Germinal center (tissue), 1 donor: ENCODE measurements around the gene ADAM12.

ENCODE experiments used
- DNase-seq: peaks from one replicate; pipeline ENCODE4 v3.0.0; 2012; ENCODE audit warnings: mixed read lengths, low spot score

ADAM12 gene

GRCh38 chr10:126114884-126115555, 273.3 kb downstream of the ADAM12 start:
- no peak for DNase-seq

- DNase-seq, result no peak
These were observed 276.8 kb downstream of the ADAM12 start for GRCh38 chr10:126111516-126111915.

GRCh38 chr10:126110489-126111180, 277.6 kb downstream of the ADAM12 start:
- DNase-seq, result no peak

GRCh38 chr10:126109893-126110292, 278.4 kb downstream of the ADAM12 start:
- DNase-seq, result no peak

- DNase-seq, result no peak
These were observed 279.6 kb downstream of the ADAM12 start for GRCh38 chr10:126108693-126109092.

GRCh38 chr10:126104767-126105166, 283.5 kb downstream of the ADAM12 start:
- DNase-seq, result no peak

GRCh38 chr10:126102636-126103035, 285.6 kb downstream of the ADAM12 start:
- no peak for DNase-seq

- DNase-seq, result peak; percentile 49
These were observed 286.5 kb downstream of the ADAM12 start for GRCh38 chr10:126101736-126102135.

- no peak for DNase-seq
These were observed 287.0 kb downstream of the ADAM12 start for GRCh38 chr10:126101325-126101724.

GRCh38 chr10:126099366-126099765, 288.9 kb downstream of the ADAM12 start:
- DNase-seq, result no peak

GRCh38 chr10:126098226-126098581, 290.1 kb downstream of the ADAM12 start:
- DNase-seq, result no peak

GRCh38 chr10:126097558-126098225, 290.6 kb downstream of the ADAM12 start:
- DNase-seq, result no peak

- DNase-seq, result no peak
These were observed 293.7 kb downstream of the ADAM12 start for GRCh38 chr10:126094537-126094936.

- no peak for DNase-seq
These were observed 295.7 kb downstream of the ADAM12 start for GRCh38 chr10:126092366-126093215.

GRCh38 chr10:126090911-126091728, 297.2 kb downstream of the ADAM12 start:
- DNase-seq, result no peak

- DNase-seq, result no peak
These were observed 297.8 kb downstream of the ADAM12 start for GRCh38 chr10:126090443-126090842.

- DNase-seq, result no peak
These were observed 300.3 kb downstream of the ADAM12 start for GRCh38 chr10:126087796-126088505.

GRCh38 chr10:126087153-126087680, 301.1 kb downstream of the ADAM12 start:
- no peak for DNase-seq

GRCh38 chr10:126085806-126086205, 302.5 kb downstream of the ADAM12 start:
- DNase-seq, result no peak

- no peak for DNase-seq
These were observed 303.9 kb downstream of the ADAM12 start for GRCh38 chr10:126084369-126084768.

- DNase-seq, result no peak
These were observed 305.3 kb downstream of the ADAM12 start for GRCh38 chr10:126083009-126083408.
